Sigmoid colon (tissue), 7 donors: ENCODE measurements around the gene KCNQ5. TPM values are rescaled to one million over a fixed set of nuclear protein-coding genes. Genes with fewer than 3 reads are reported as not detected.

ENCODE experiments used
- DNase-seq: peaks from one replicate; pipeline ENCODE4 v3.0.0-alpha.2; 2019
- H3K27ac ChIP-seq, 4 donors: fragments of 200-600 bp; sonication (generic); one replicate each; pipeline ENCODE4 v1.5.1; 2016 to 2019; ENCODE audit warnings: mild to moderate bottlenecking in 1 of 4
- H3K27me3 ChIP-seq, 3 donors: fragments of 200-600 bp; sonication (generic); one replicate each; pipeline ENCODE4 v1.5.1; 2019; ENCODE audit warnings: mild to moderate bottlenecking in 1 of 3
- H3K36me3 ChIP-seq, 4 donors: fragments of 200-600 bp; sonication (generic); one replicate each; pipeline ENCODE4 v1.5.1; 2016 to 2019
- H3K4me1 ChIP-seq, 4 donors: fragments of 200-600 bp; sonication (generic); one replicate each; pipeline ENCODE4 v1.5.1; 2017 to 2019
- H3K4me3 ChIP-seq, 4 donors: fragments of 200-600 bp; sonication (generic); one replicate each; pipeline ENCODE4 v1.5.1; 2017 to 2019; ENCODE audit warnings: mild to moderate bottlenecking in 2 of 4, moderate library complexity in 1 of 4
- H3K9me3 ChIP-seq, 4 donors: fragments of 200-600 bp in 3 of 4; sonication (generic) in 3 of 4; one replicate each; pipeline versions ENCODE4 v1.5.1 to v1.6.1; 2013 to 2019
- CTCF ChIP-seq, 4 experiments: fragments of 450-650 bp in 3 of 4; fragments of 200-600 bp in 1 of 4; IDR thresholded peaks; one replicate each; pipeline ENCODE4 v1.5.1; 2016 to 2019; ENCODE audit warnings: antibody characterized with exemption in 4 of 4, mild to moderate bottlenecking in 3 of 4, moderate library complexity in 2 of 4
- EP300 ChIP-seq, 4 donors: sonication (generic); formaldehyde crosslinking; IDR thresholded peaks; one replicate each; pipeline ENCODE4 v1.6.1; 2017; ENCODE audit warnings: antibody characterized with exemption in 4 of 4
- POLR2A ChIP-seq, 2 donors: fragments of 450-650 bp; IDR thresholded peaks; one replicate each; pipeline ENCODE4 v1.6.1; 2016; ENCODE audit warnings: antibody characterized with exemption in 2 of 2, mild to moderate bottlenecking in 2 of 2, moderate library complexity in 2 of 2
- POLR2AphosphoS5 ChIP-seq, 4 donors: sonication (generic); formaldehyde crosslinking; IDR thresholded peaks; one replicate each; pipeline ENCODE4 v1.6.1; 2017; ENCODE audit warnings: antibody characterized with exemption in 4 of 4
- WGBS, 2 donors: extraction: QIAGEN DNeasy Blood & Tissue Kit; methylation state at CpG; one replicate each; pipeline ENCODE4 v1.1.7; 2013; 5-methylcytosine and 5-hydroxymethylcytosine counted together
- intact Hi-C: fragments of 100-400 bp; cut with DNase I; formaldehyde crosslinking; loops from one replicate; pipeline ENCODE4 v1.15.1; 2023
- polyA plus RNA-seq, 3 donors: library from polyadenylated mRNA; stranded (reverse); fragments of 200-250 nt; gene quantifications; one replicate each; pipeline ENCODE4 v1.2.3, GENCODE V29; 2013
- total RNA-seq, 4 donors: library from RNA; depleted of rRNA; stranded (reverse); fragments of >200 nt; gene quantifications; one replicate each; pipeline ENCODE4 v1.1.0, GENCODE V29; 2016
- donor health status: healthy with polysubstance abuse.
- donor health status: Bipolar disorder and iron deficiency.
- donor health status: healthy.

The KCNQ5 gene
- total and polyA plus RNA-seq, 7 donors = 0.49 to 2.1 (median 1.1) TPM; not detected in 2

GRCh38 chr6:72650081-72650745 lies 28.3 kb downstream of the KCNQ5 start:
- H3K4me3 ChIP-seq = no peak overlapping the region
- peaks cover 0 to 4% (median 0%) of the 10 kb centered on the region in 4 donors for H3K4me1 ChIP-seq
- no peaks in the 10 kb centered on the region for H3K36me3 ChIP-seq
- TF ChIP-seq CTCF (IDR thresholded peaks at IDR 0.05) (no peak), POLR2AphosphoS5 (IDR thresholded peaks at IDR 0.05) (no peak), EP300 (IDR thresholded peaks at IDR 0.05) (no peak), POLR2A (IDR thresholded peaks at IDR 0.05) (no peak)
- no peaks in the 10 kb centered on the region for H3K27me3 ChIP-seq
- no peaks in the 10 kb centered on the region for H3K9me3 ChIP-seq
- 53 to 61% methylated on average over 2 of the region's 2 CpGs for WGBS, 2 donors
- intact Hi-C loops = no loop called here
- no peak for DNase-seq
- no peak overlapping the region for H3K27ac ChIP-seq

- TF ChIP-seq POLR2AphosphoS5 (IDR thresholded peaks at IDR 0.05) = no peak
- TF ChIP-seq POLR2A (IDR thresholded peaks at IDR 0.05) = no peak
- no peak for TF ChIP-seq EP300 (IDR thresholded peaks at IDR 0.05)
- TF ChIP-seq CTCF (IDR thresholded peaks at IDR 0.05) = no peak
- WGBS, 2 donors = 73 to 74% methylated on average over 1 of the region's 1 CpG
- H3K27me3 ChIP-seq = no peaks in the 10 kb centered on the region
- no peaks in the 10 kb centered on the region for H3K9me3 ChIP-seq
- intact Hi-C loops = no loop called here
- no peak overlapping the region for H3K4me3 ChIP-seq
- no peak for DNase-seq
- H3K27ac ChIP-seq = no peak overlapping the region
- no peaks in the 10 kb centered on the region for H3K36me3 ChIP-seq
- peaks cover 0 to 4% (median 0%) of the 10 kb centered on the region in 4 donors for H3K4me1 ChIP-seq
Measured at GRCh38 chr6:72651174-72651573, 29.3 kb downstream of the KCNQ5 start.

GRCh38 chr6:72651967-72652956 lies 30.4 kb downstream of the KCNQ5 start:
- no peak for DNase-seq
- no peaks in the 10 kb centered on the region for H3K9me3 ChIP-seq
- H3K4me3 ChIP-seq = no peak overlapping the region
- no peaks in the 10 kb centered on the region for H3K27me3 ChIP-seq
- H3K36me3 ChIP-seq = no peaks in the 10 kb centered on the region
- TF ChIP-seq POLR2A (IDR thresholded peaks at IDR 0.05) (no peak), CTCF (IDR thresholded peaks at IDR 0.05) (no peak), POLR2AphosphoS5 (IDR thresholded peaks at IDR 0.05) (no peak), EP300 (IDR thresholded peaks at IDR 0.05) (no peak)
- peaks cover 0 to 4% (median 0%) of the 10 kb centered on the region in 4 donors for H3K4me1 ChIP-seq
- H3K27ac ChIP-seq = no peak overlapping the region
- 57 to 77% methylated on average over 7 of the region's 7 CpGs for WGBS, 2 donors
- intact Hi-C loops = no loop called here

GRCh38 chr6:72653026-72653425 lies 31.2 kb downstream of the KCNQ5 start:
- H3K4me1 ChIP-seq = peaks cover 0 to 4% (median 0%) of the 10 kb centered on the region in 4 donors
- no peaks in the 10 kb centered on the region for H3K27me3 ChIP-seq
- H3K4me3 ChIP-seq = no peak overlapping the region
- intact Hi-C loops = no loop called here
- 41 to 61% methylated on average over 1 of the region's 1 CpG for WGBS, 2 donors
- no peaks in the 10 kb centered on the region for H3K9me3 ChIP-seq
- DNase-seq = no peak
- H3K27ac ChIP-seq = no peak overlapping the region
- TF ChIP-seq POLR2AphosphoS5 (IDR thresholded peaks at IDR 0.05) (no peak), EP300 (IDR thresholded peaks at IDR 0.05) (no peak), CTCF (IDR thresholded peaks at IDR 0.05) (no peak), POLR2A (IDR thresholded peaks at IDR 0.05) (no peak)
- H3K36me3 ChIP-seq = no peaks in the 10 kb centered on the region
